HCT116 (cell line): ENCODE measurements around the gene MSTN.

Experiments used
- CTCF ChIP-seq, 3 experiments: fragments of 200-600 bp in 1 of 3; sonication (generic) in 1 of 3; IDR thresholded peaks in 2 of 3; conservative IDR thresholded peaks in 1 of 3; 2 replicates each; pipeline ENCODE4 v1.5.1; 2012 to 2017; ENCODE audit warnings: low read depth in 2 of 3, low read length in 2 of 3, antibody characterized with exemption in 1 of 3, borderline replicate concordance in 1 of 3, control low read depth in 1 of 3, mild to moderate bottlenecking in 1 of 3, mixed read lengths in 1 of 3, mixed run types in 1 of 3, moderate library complexity in 1 of 3; ENCODE audit not compliant: insufficient read depth in 1 of 3
- EGR1 ChIP-seq: IDR thresholded peaks from 2 replicates; pipeline ENCODE4 v1.6.1; 2012; ENCODE audit warnings: low read depth
- MAX ChIP-seq: IDR thresholded peaks from 2 replicates; pipeline ENCODE4 v1.6.1; 2012
- POLR2A ChIP-seq: IDR thresholded peaks from 2 replicates; pipeline ENCODE4 v1.7.0; 2011; ENCODE audit warnings: borderline replicate concordance; ENCODE audit not compliant: insufficient read depth, insufficient read length; ENCODE audit errors: extremely low read depth
- POLR2AphosphoS5 ChIP-seq: IDR thresholded peaks from 2 replicates; pipeline ENCODE4 v1.6.1; 2011; ENCODE audit warnings: mild to moderate bottlenecking, low read depth, low read length, moderate library complexity
- RAD21 ChIP-seq: IDR thresholded peaks from 2 replicates; pipeline ENCODE4 v1.6.1; 2012; ENCODE audit warnings: low read depth, mild to moderate bottlenecking
- SIN3A ChIP-seq: IDR thresholded peaks from 2 replicates; pipeline ENCODE4 v1.6.1; 2012; ENCODE audit warnings: low read depth
- TF ChIP-seq, protein P1 (sequence below): IDR thresholded peaks from 2 replicates; pipeline ENCODE4 v1.6.1; 2011; ENCODE audit warnings: mild to moderate bottlenecking, low read length, moderate library complexity; ENCODE audit not compliant: insufficient replicate concordance; ENCODE audit errors: extremely low read depth
- TF ChIP-seq, protein P2 (sequence below): IDR thresholded peaks from 2 replicates; pipeline ENCODE4 v1.6.1; 2012; ENCODE audit warnings: low read depth

DNA sequence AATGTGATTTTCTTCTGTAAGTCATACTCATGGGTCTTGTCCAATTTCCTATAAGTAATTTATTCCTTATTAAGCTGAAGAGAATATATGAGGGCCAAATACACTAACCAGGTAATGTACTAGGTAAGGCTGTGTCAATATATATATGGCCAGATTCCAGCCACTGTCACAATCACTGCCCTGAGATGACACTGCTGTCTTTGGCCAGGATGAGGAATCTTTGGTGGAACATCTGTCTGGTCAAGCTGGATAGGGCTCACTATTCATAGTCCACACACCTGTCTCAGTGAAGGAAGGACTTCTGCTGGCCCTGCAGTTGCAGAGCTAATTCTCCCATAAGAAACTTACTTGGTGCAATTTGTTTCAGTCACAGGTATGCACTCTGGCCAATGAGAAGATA is 11.3 kb downstream of the MSTN start:
- TF ChIP-seq, protein P1, sequence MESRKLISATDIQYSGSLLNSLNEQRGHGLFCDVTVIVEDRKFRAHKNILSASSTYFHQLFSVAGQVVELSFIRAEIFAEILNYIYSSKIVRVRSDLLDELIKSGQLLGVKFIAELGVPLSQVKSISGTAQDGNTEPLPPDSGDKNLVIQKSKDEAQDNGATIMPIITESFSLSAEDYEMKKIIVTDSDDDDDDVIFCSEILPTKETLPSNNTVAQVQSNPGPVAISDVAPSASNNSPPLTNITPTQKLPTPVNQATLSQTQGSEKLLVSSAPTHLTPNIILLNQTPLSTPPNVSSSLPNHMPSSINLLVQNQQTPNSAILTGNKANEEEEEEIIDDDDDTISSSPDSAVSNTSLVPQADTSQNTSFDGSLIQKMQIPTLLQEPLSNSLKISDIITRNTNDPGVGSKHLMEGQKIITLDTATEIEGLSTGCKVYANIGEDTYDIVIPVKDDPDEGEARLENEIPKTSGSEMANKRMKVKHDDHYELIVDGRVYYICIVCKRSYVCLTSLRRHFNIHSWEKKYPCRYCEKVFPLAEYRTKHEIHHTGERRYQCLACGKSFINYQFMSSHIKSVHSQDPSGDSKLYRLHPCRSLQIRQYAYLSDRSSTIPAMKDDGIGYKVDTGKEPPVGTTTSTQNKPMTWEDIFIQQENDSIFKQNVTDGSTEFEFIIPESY, result no peak
- TF ChIP-seq CTCF (IDR thresholded peaks at IDR 0.05 in 2 of 3, conservative IDR thresholded peaks at IDR 0.05 in 1 of 3; ENCODE audit: borderline replicate concordance in 1 of 3, insufficient read depth in 1 of 3, low read depth in 2 of 3, low read length in 2 of 3) (no peak), EGR1 (no peak), SIN3A (no peak), POLR2A (no peak), MAX (no peak), RAD21 (no peak), POLR2AphosphoS5 (no peak)
- TF ChIP-seq, protein P2, sequence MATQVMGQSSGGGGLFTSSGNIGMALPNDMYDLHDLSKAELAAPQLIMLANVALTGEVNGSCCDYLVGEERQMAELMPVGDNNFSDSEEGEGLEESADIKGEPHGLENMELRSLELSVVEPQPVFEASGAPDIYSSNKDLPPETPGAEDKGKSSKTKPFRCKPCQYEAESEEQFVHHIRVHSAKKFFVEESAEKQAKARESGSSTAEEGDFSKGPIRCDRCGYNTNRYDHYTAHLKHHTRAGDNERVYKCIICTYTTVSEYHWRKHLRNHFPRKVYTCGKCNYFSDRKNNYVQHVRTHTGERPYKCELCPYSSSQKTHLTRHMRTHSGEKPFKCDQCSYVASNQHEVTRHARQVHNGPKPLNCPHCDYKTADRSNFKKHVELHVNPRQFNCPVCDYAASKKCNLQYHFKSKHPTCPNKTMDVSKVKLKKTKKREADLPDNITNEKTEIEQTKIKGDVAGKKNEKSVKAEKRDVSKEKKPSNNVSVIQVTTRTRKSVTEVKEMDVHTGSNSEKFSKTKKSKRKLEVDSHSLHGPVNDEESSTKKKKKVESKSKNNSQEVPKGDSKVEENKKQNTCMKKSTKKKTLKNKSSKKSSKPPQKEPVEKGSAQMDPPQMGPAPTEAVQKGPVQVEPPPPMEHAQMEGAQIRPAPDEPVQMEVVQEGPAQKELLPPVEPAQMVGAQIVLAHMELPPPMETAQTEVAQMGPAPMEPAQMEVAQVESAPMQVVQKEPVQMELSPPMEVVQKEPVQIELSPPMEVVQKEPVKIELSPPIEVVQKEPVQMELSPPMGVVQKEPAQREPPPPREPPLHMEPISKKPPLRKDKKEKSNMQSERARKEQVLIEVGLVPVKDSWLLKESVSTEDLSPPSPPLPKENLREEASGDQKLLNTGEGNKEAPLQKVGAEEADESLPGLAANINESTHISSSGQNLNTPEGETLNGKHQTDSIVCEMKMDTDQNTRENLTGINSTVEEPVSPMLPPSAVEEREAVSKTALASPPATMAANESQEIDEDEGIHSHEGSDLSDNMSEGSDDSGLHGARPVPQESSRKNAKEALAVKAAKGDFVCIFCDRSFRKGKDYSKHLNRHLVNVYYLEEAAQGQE, result no peak
